DMS 273 (cell line): Measurements from ENCODE around the gene USP6NL.

Experiments
- DNase-seq: peaks from one replicate; lab custom pipeline; 2025; ENCODE audit not compliant: unreplicated experiment; lab: John Stamatoyannopoulos, UW

The USP6NL gene

GRCh38 chr10:11553773-11554381, 57.6 kb downstream of the USP6NL start:
- no peak for DNase-seq

- no peak for DNase-seq
These were observed 59.4 kb downstream of the USP6NL start for GRCh38 chr10:11551916-11552602.

- DNase-seq, result no peak
These were observed 60.3 kb downstream of the USP6NL start for GRCh38 chr10:11551104-11551503.

- DNase-seq, result no peak
These were observed 62.7 kb downstream of the USP6NL start for GRCh38 chr10:11548768-11549099.

GRCh38 chr10:11548065-11548767, 63.2 kb downstream of the USP6NL start:
- DNase-seq, result no peak

GRCh38 chr10:11546581-11546980, 64.9 kb downstream of the USP6NL start:
- no peak for DNase-seq

- no peak for DNase-seq
These were observed 70.2 kb downstream of the USP6NL start for GRCh38 chr10:11541296-11541695.

GRCh38 chr10:11539191-11539868, 72.1 kb downstream of the USP6NL start:
- DNase-seq, result peak; percentile 11

- no peak for DNase-seq
These were observed 72.6 kb downstream of the USP6NL start for GRCh38 chr10:11538834-11539190.

GRCh38 chr10:11536228-11536627, 75.2 kb downstream of the USP6NL start:
- no peak for DNase-seq

- DNase-seq, result no peak
These were observed 76.0 kb downstream of the USP6NL start for GRCh38 chr10:11535346-11535959.

- peak; percentile 25 for DNase-seq
These were observed 78.1 kb downstream of the USP6NL start for GRCh38 chr10:11533328-11533781.

GRCh38 chr10:11532306-11532705, 79.1 kb downstream of the USP6NL start:
- no peak for DNase-seq

GRCh38 chr10:11530806-11531205, 80.6 kb downstream of the USP6NL start:
- peak; percentile 23 for DNase-seq

GRCh38 chr10:11529276-11529903, 82.1 kb downstream of the USP6NL start:
- DNase-seq, result no peak

GRCh38 chr10:11528286-11528685, 83.2 kb downstream of the USP6NL start:
- no peak for DNase-seq

GRCh38 chr10:11527691-11528255, 83.7 kb downstream of the USP6NL start:
- no peak for DNase-seq

GRCh38 chr10:11527068-11527467, 84.4 kb downstream of the USP6NL start:
- DNase-seq, result no peak

- DNase-seq, result no peak
These were observed 85.9 kb downstream of the USP6NL start for GRCh38 chr10:11525503-11525902.

- DNase-seq, result no peak
These were observed 88.6 kb downstream of the USP6NL start for GRCh38 chr10:11522821-11523245.

- DNase-seq, result no peak
These were observed 89.6 kb downstream of the USP6NL start for GRCh38 chr10:11521860-11522259.
